ENCODE results near the gene PARG. TPM values are rescaled to one million over a fixed set of nuclear protein-coding genes. Genes with fewer than 3 reads are reported as not detected.
"Not testable (repeated sequence)": the region's sequence is repeated elsewhere in the genome, so short reads cannot be mapped to it uniquely, and the experiment has no call there.

The PARG gene
- total and polyA plus RNA-seq, 9 donors, result 15.9 to 29.4 (median 18.7) TPM

GRCh38 chr10:49858697-49859382 is 83.0 kb downstream of the PARG start:
- not testable (repeated sequence) for H3K9me3 ChIP-seq (replicated peaks; ENCODE audit: control insufficient read depth, low read depth, low read length); H3K4me3 ChIP-seq (ENCODE audit: low read length); H3K36me3 ChIP-seq (ENCODE audit: control insufficient read depth, insufficient read depth, low read length); H3K4me1 ChIP-seq (ENCODE audit: control insufficient read depth, insufficient read depth, low read length); DNase-seq; H3K27me3 ChIP-seq (ENCODE audit: control insufficient read depth, insufficient read depth, low read length); H3K27ac ChIP-seq (ENCODE audit: low read length)
- no CpG with 5 or more reads among the region's 1 CpG for WGBS (ENCODE audit: insufficient coverage)

GRCh38 chr10:49849520-49849919 is 92.3 kb downstream of the PARG start:
- not testable (repeated sequence) for H3K4me3 ChIP-seq (ENCODE audit: low read length); DNase-seq; H3K27ac ChIP-seq (ENCODE audit: low read length); H3K9me3 ChIP-seq (replicated peaks; ENCODE audit: control insufficient read depth, low read depth, low read length); H3K36me3 ChIP-seq (ENCODE audit: control insufficient read depth, insufficient read depth, low read length); H3K27me3 ChIP-seq (ENCODE audit: control insufficient read depth, insufficient read depth, low read length); H3K4me1 ChIP-seq (ENCODE audit: control insufficient read depth, insufficient read depth, low read length)
- no CpG with 5 or more reads among the region's 4 CpGs for WGBS (ENCODE audit: insufficient coverage)

GRCh38 chr10:49844775-49845595 is 96.8 kb downstream of the PARG start:
- DNase-seq, result no peak
- Histone ChIP-seq H3K4me1 (ENCODE audit: control insufficient read depth, insufficient read depth, low read length) (no peaks in the 10 kb centered on the region), H3K27ac (ENCODE audit: low read length) (no peak overlapping the region), H3K27me3 (ENCODE audit: control insufficient read depth, insufficient read depth, low read length) (no peaks in the 10 kb centered on the region), H3K9me3 (replicated peaks; ENCODE audit: control insufficient read depth, low read depth, low read length) (no peaks in the 10 kb centered on the region), H3K36me3 (ENCODE audit: control insufficient read depth, insufficient read depth, low read length) (peaks cover 6% of the 10 kb centered on the region), H3K4me3 (ENCODE audit: low read length) (no peak overlapping the region)
- no CpG with 5 or more reads among the region's 7 CpGs for WGBS (ENCODE audit: insufficient coverage)

- H3K36me3 ChIP-seq (ENCODE audit: control insufficient read depth, insufficient read depth, low read length), result peaks cover 12% of the 10 kb centered on the region
- not testable (repeated sequence) for H3K9me3 ChIP-seq (replicated peaks; ENCODE audit: control insufficient read depth, low read depth, low read length); H3K27ac ChIP-seq (ENCODE audit: low read length); H3K4me3 ChIP-seq (ENCODE audit: low read length); H3K27me3 ChIP-seq (ENCODE audit: control insufficient read depth, insufficient read depth, low read length); H3K4me1 ChIP-seq (ENCODE audit: control insufficient read depth, insufficient read depth, low read length); DNase-seq
These were observed 99.5 kb downstream of the PARG start for GRCh38 chr10:49842333-49842628.

GRCh38 chr10:49841615-49842332 is 100.1 kb downstream of the PARG start:
- H3K4me1 ChIP-seq (ENCODE audit: control insufficient read depth, insufficient read depth, low read length), result no peaks in the 10 kb centered on the region
- no peaks in the 10 kb centered on the region for H3K9me3 ChIP-seq (replicated peaks; ENCODE audit: control insufficient read depth, low read depth, low read length)
- WGBS (ENCODE audit: insufficient coverage), result 78% methylated on average over 6 of the region's 11 CpGs
- H3K36me3 ChIP-seq (ENCODE audit: control insufficient read depth, insufficient read depth, low read length), result peaks cover 12% of the 10 kb centered on the region
- DNase-seq, result no peak
- no peaks in the 10 kb centered on the region for H3K27me3 ChIP-seq (ENCODE audit: control insufficient read depth, insufficient read depth, low read length)
- no peak overlapping the region for H3K4me3 ChIP-seq (ENCODE audit: low read length)
- no peak overlapping the region for H3K27ac ChIP-seq (ENCODE audit: low read length)

- H3K36me3 ChIP-seq (ENCODE audit: control insufficient read depth, insufficient read depth, low read length), result peaks cover 10% of the 10 kb centered on the region
- no peak overlapping the region for H3K4me3 ChIP-seq (ENCODE audit: low read length)
- no peak for DNase-seq
- WGBS (ENCODE audit: insufficient coverage), result no CpG with 5 or more reads among the region's 1 CpG
- H3K4me1 ChIP-seq (ENCODE audit: control insufficient read depth, insufficient read depth, low read length), result no peaks in the 10 kb centered on the region
- H3K27me3 ChIP-seq (ENCODE audit: control insufficient read depth, insufficient read depth, low read length), result no peaks in the 10 kb centered on the region
- no peaks in the 10 kb centered on the region for H3K9me3 ChIP-seq (replicated peaks; ENCODE audit: control insufficient read depth, low read depth, low read length)
- no peak overlapping the region for H3K27ac ChIP-seq (ENCODE audit: low read length)
These were observed 104.1 kb downstream of the PARG start for GRCh38 chr10:49837685-49838084.

GRCh38 chr10:49837051-49837478 is 104.8 kb downstream of the PARG start:
- Histone ChIP-seq H3K36me3 (ENCODE audit: control insufficient read depth, insufficient read depth, low read length) (peaks cover 13% of the 10 kb centered on the region), H3K27ac (ENCODE audit: low read length) (no peak overlapping the region), H3K27me3 (ENCODE audit: control insufficient read depth, insufficient read depth, low read length) (no peaks in the 10 kb centered on the region), H3K9me3 (replicated peaks; ENCODE audit: control insufficient read depth, low read depth, low read length) (no peaks in the 10 kb centered on the region), H3K4me1 (ENCODE audit: control insufficient read depth, insufficient read depth, low read length) (no peaks in the 10 kb centered on the region), H3K4me3 (ENCODE audit: low read length) (no peak overlapping the region)
- no CpG with 5 or more reads among the region's 5 CpGs for WGBS (ENCODE audit: insufficient coverage)
- no peak for DNase-seq

GRCh38 chr10:49834976-49835375 is 106.9 kb downstream of the PARG start:
- DNase-seq, result no peak
- no CpG with 5 or more reads among the region's 3 CpGs for WGBS (ENCODE audit: insufficient coverage)
- Histone ChIP-seq H3K4me1 (ENCODE audit: control insufficient read depth, insufficient read depth, low read length) (no peaks in the 10 kb centered on the region), H3K36me3 (ENCODE audit: control insufficient read depth, insufficient read depth, low read length) (peaks cover 14% of the 10 kb centered on the region), H3K9me3 (replicated peaks; ENCODE audit: control insufficient read depth, low read depth, low read length) (no peaks in the 10 kb centered on the region), H3K27me3 (ENCODE audit: control insufficient read depth, insufficient read depth, low read length) (no peaks in the 10 kb centered on the region), H3K27ac (ENCODE audit: low read length) (no peak overlapping the region), H3K4me3 (ENCODE audit: low read length) (no peak overlapping the region)

- H3K9me3 ChIP-seq (replicated peaks; ENCODE audit: control insufficient read depth, low read depth, low read length), result no peaks in the 10 kb centered on the region
- no peak overlapping the region for H3K27ac ChIP-seq (ENCODE audit: low read length)
- WGBS (ENCODE audit: insufficient coverage), result no CpG with 5 or more reads among the region's 2 CpGs
- H3K36me3 ChIP-seq (ENCODE audit: control insufficient read depth, insufficient read depth, low read length), result peaks cover 11% of the 10 kb centered on the region
- H3K27me3 ChIP-seq (ENCODE audit: control insufficient read depth, insufficient read depth, low read length), result no peaks in the 10 kb centered on the region
- no peak overlapping the region for H3K4me3 ChIP-seq (ENCODE audit: low read length)
- no peaks in the 10 kb centered on the region for H3K4me1 ChIP-seq (ENCODE audit: control insufficient read depth, insufficient read depth, low read length)
- DNase-seq, result no peak
These were observed 107.6 kb downstream of the PARG start for GRCh38 chr10:49834201-49834600.

GRCh38 chr10:49833168-49833567 is 108.7 kb downstream of the PARG start:
- Histone ChIP-seq H3K4me3 (ENCODE audit: low read length) (no peak overlapping the region), H3K27me3 (ENCODE audit: control insufficient read depth, insufficient read depth, low read length) (no peaks in the 10 kb centered on the region), H3K4me1 (ENCODE audit: control insufficient read depth, insufficient read depth, low read length) (no peaks in the 10 kb centered on the region), H3K27ac (ENCODE audit: low read length) (no peak overlapping the region), H3K36me3 (ENCODE audit: control insufficient read depth, insufficient read depth, low read length) (peaks cover 9% of the 10 kb centered on the region), H3K9me3 (replicated peaks; ENCODE audit: control insufficient read depth, low read depth, low read length) (no peaks in the 10 kb centered on the region)
- no peak for DNase-seq

Data from muscle of leg (tissue), 11 donors.